WERI-Rb-1 (cell line): ENCODE results near the gene DUS4L.

ENCODE experiments used
- DNase-seq: peaks from one replicate; pipeline ENCODE4 v3.0.0-alpha.2; 2020
- H3K27ac ChIP-seq: fragments of 250-450 bp; sonication (Bioruptor Pico); 2 replicates; pipeline ENCODE4 v1.5.1; 2020; ENCODE audit warnings: mild to moderate bottlenecking, moderate library complexity
- H3K27me3 ChIP-seq: fragments of 250-450 bp; sonication (Bioruptor Pico); 2 replicates; pipeline ENCODE4 v1.5.1; 2021; ENCODE audit warnings: mild to moderate bottlenecking, low read depth, moderate library complexity; ENCODE audit not compliant: insufficient read depth, severe bottlenecking
- H3K36me3 ChIP-seq: fragments of 250-450 bp; sonication (Bioruptor Pico); 2 replicates; pipeline ENCODE4 v1.5.1; 2020; ENCODE audit warnings: mild to moderate bottlenecking, moderate library complexity
- H3K4me3 ChIP-seq: 2 replicates; pipeline ENCODE4 v1.5.1; 2011; ENCODE audit warnings: low read depth, mild to moderate bottlenecking, control low read depth, low read length
- H3K9me3 ChIP-seq: fragments of 250-450 bp; sonication (Bioruptor Pico); 2 replicates; pipeline ENCODE4 v1.5.1; 2021; ENCODE audit warnings: mild to moderate bottlenecking, moderate library complexity; ENCODE audit not compliant: severe bottlenecking
- CTCF ChIP-seq: IDR thresholded peaks from 2 replicates; pipeline ENCODE4 v1.5.1; 2011; ENCODE audit warnings: low read depth, mild to moderate bottlenecking, control low read depth, inconsistent platforms, low read length

Gene DUS4L

GRCh38 chr7:107570298-107570697 lies 6.5 kb downstream of the DUS4L start:
- no peak for DNase-seq
- Histone ChIP-seq H3K36me3 (peaks cover 4% of the 10 kb centered on the region), H3K27ac (no peak overlapping the region), H3K9me3 (no peaks in the 10 kb centered on the region), H3K4me3 (no peak overlapping the region), H3K27me3 (no peaks in the 10 kb centered on the region)
- TF ChIP-seq CTCF: no peak

GRCh38 chr7:107573537-107573936 lies 9.8 kb downstream of the DUS4L start:
- DNase-seq: no peak
- H3K9me3 ChIP-seq: no peaks in the 10 kb centered on the region
- no peak overlapping the region for H3K4me3 ChIP-seq
- H3K27me3 ChIP-seq: no peaks in the 10 kb centered on the region
- no peak overlapping the region for H3K27ac ChIP-seq
- peaks cover 4% of the 10 kb centered on the region for H3K36me3 ChIP-seq
- no peak for TF ChIP-seq CTCF

- Histone ChIP-seq H3K4me3 (peak overlapping the region; percentile 65), H3K27ac (peak overlapping the region; percentile 95), H3K36me3 (peaks cover 20% of the 10 kb centered on the region), H3K27me3 (no peaks in the 10 kb centered on the region), H3K9me3 (no peaks in the 10 kb centered on the region)
- no peak for TF ChIP-seq CTCF
- DNase-seq: no peak
These were observed 15.7 kb downstream of the DUS4L start for GRCh38 chr7:107579554-107579884.

GRCh38 chr7:107579885-107580715 lies 16.3 kb downstream of the DUS4L start, which contains the start of gene BCAP29:
TSS of gene BCAP29 (plus strand) at chr7:107580246. CDS start at chr7:107580773, 527 bp downstream.
- peak within 1 kb of the TSS; percentile 95 for H3K27ac ChIP-seq
- no peaks in the 10 kb centered on the region for H3K27me3 ChIP-seq
- TF ChIP-seq CTCF: peak; percentile 52; the same call in 1 of the 2 replicates
- H3K9me3 ChIP-seq: no peaks in the 10 kb centered on the region
- peak; percentile 85 for DNase-seq
- peak within 1 kb of the TSS; percentile 65 for H3K4me3 ChIP-seq
- peaks cover 22% of the 10 kb centered on the region for H3K36me3 ChIP-seq

- no peak for TF ChIP-seq CTCF
- Histone ChIP-seq H3K27ac (peak overlapping the region; percentile 95), H3K36me3 (peaks cover 30% of the 10 kb centered on the region), H3K9me3 (no peaks in the 10 kb centered on the region), H3K4me3 (peak overlapping the region; percentile 65), H3K27me3 (no peaks in the 10 kb centered on the region)
- no peak for DNase-seq
These were observed 17.1 kb downstream of the DUS4L start for GRCh38 chr7:107580716-107581383.
